Keratinocyte (primary cell): ENCODE measurements around the gene RABGGTA. TPM values are rescaled to one million over a fixed set of nuclear protein-coding genes. Genes with fewer than 3 reads are reported as not detected.
A peak's percentile ranks its signal among the peaks of the same experiment; 100 is the strongest.

Experiments
- DNase-seq: peaks from one replicate; pipeline ENCODE4 v3.0.0-alpha.2; 2011; ENCODE audit warnings: low read depth, missing footprints, low spot score
- FAIRE-seq: peaks from 2 replicates; lab custom pipeline; 2011; peaks lifted over from hg19 to GRCh38; lab: Jason Lieb, UNC
- H2AFZ ChIP-seq: 2 replicates; pipeline ENCODE4 v1.6.0; 2012; ENCODE audit warnings: low read length, control low read depth, inconsistent platforms; ENCODE audit not compliant: control insufficient read depth
- H3K27ac ChIP-seq: 2 replicates; pipeline ENCODE4 v1.5.1; 2011; ENCODE audit warnings: low read length; ENCODE audit not compliant: control insufficient read depth, insufficient read depth
- H3K27me3 ChIP-seq: 3 replicates; pipeline ENCODE4 v1.6.0; 2011; ENCODE audit warnings: low read length; ENCODE audit not compliant: control insufficient read depth, insufficient read depth; ENCODE audit errors: extremely low read depth
- H3K36me3 ChIP-seq, 2 experiments: 2 replicates in 1 of 2; 3 replicates in 1 of 2; pipeline ENCODE4 v1.5.1; 2011; ENCODE audit warnings: low read length in 2 of 2, mild to moderate bottlenecking in 1 of 2; ENCODE audit not compliant: control insufficient read depth in 2 of 2, insufficient read depth in 2 of 2; ENCODE audit errors: extremely low read depth in 1 of 2
- H3K4me1 ChIP-seq: 3 replicates; pipeline ENCODE4 v1.5.1; 2011; ENCODE audit warnings: low read length; ENCODE audit not compliant: control insufficient read depth, insufficient read depth; ENCODE audit errors: extremely low read depth
- H3K4me2 ChIP-seq: 3 replicates; pipeline ENCODE4 v1.6.0; 2011; ENCODE audit warnings: low read depth, low read length; ENCODE audit not compliant: control insufficient read depth, insufficient read depth; ENCODE audit errors: extremely low read depth
- H3K4me3 ChIP-seq, 3 experiments: fragments of 200-600 bp in 1 of 3; sonication (generic) in 1 of 3; 2 replicates in 2 of 3; 3 replicates in 1 of 3; pipeline ENCODE4 v1.5.1; 2011 to 2016; ENCODE audit warnings: low read length in 3 of 3, mild to moderate bottlenecking in 3 of 3, control low read depth in 2 of 3, inconsistent platforms in 1 of 3, low read depth in 1 of 3, mixed read lengths in 1 of 3, mixed run types in 1 of 3, moderate library complexity in 1 of 3; ENCODE audit not compliant: control insufficient read depth in 2 of 3, insufficient read depth in 2 of 3; ENCODE audit errors: extremely low read depth in 1 of 3
- H3K79me2 ChIP-seq: 2 replicates; pipeline ENCODE4 v1.6.0; 2012; ENCODE audit warnings: low read length; ENCODE audit not compliant: control insufficient read depth, insufficient read depth
- H3K9ac ChIP-seq: 3 replicates; pipeline ENCODE4 v1.6.0; 2011; ENCODE audit warnings: low read length; ENCODE audit not compliant: control insufficient read depth, insufficient read depth; ENCODE audit errors: extremely low read depth
- H3K9me1 ChIP-seq: 3 replicates; pipeline ENCODE4 v1.6.0; 2011; ENCODE audit warnings: low read length; ENCODE audit not compliant: control insufficient read depth, insufficient read depth; ENCODE audit errors: extremely low read depth
- H3K9me3 ChIP-seq: 2 replicates; pipeline ENCODE4 v1.5.1; 2012; ENCODE audit warnings: low read depth, low read length; ENCODE audit not compliant: control insufficient read depth
- H4K20me1 ChIP-seq: 3 replicates; pipeline ENCODE4 v1.6.0; 2011; ENCODE audit warnings: low read length; ENCODE audit not compliant: control insufficient read depth, insufficient read depth; ENCODE audit errors: extremely low read depth
- CTCF ChIP-seq, 3 experiments: IDR thresholded peaks in 1 of 3; conservative IDR thresholded peaks in 1 of 3; optimal IDR thresholded peaks in 1 of 3; 2 replicates in 2 of 3; 3 replicates in 1 of 3; pipeline versions ENCODE3 to v1.5.1; 2011; ENCODE audit warnings: low read length in 3 of 3, mild to moderate bottlenecking in 3 of 3, moderate library complexity in 2 of 3, control low read depth in 1 of 3, inconsistent platforms in 1 of 3; ENCODE audit not compliant: insufficient read depth in 2 of 3; ENCODE audit errors: extremely low read depth in 1 of 3
- EZH2 ChIP-seq: IDR thresholded peaks from one replicate; pipeline ENCODE4 v1.6.1; 2012; ENCODE audit warnings: inconsistent platforms, mild to moderate bottlenecking, low read length, moderate library complexity
- dilution Hi-C: fragments of 300-500 bp; cut with MboI; formaldehyde crosslinking; loops from one replicate; pipeline ENCODE4 v1.7.0; 2020; ENCODE audit warnings: low sequenced_read_pairs; ENCODE audit not compliant: extremely low pct_ligation_motif_present
- polyA plus RNA-seq, 5 experiments: library from polyadenylated mRNA; depleted of rRNA in 3 of 5; stranded (reverse) in 3 of 5; stranded (forward) in 1 of 5; unstranded in 1 of 5; fragments of >200 nt; gene quantifications; 1 replicate in 1 of 5; 2 replicates in 3 of 5; 3 replicates in 1 of 5; pipeline versions ENCODE4 v1.2.1 to v1.2.3, GENCODE V29; 2011 to 2012; ENCODE audit warnings: missing spikeins in 2 of 5, low read depth in 1 of 5, low replicate concordance in 1 of 5

RABGGTA gene
- polyA plus RNA-seq, 1 donor (not counting 4 experiments of a cell fraction or from before 2014, with no cell fraction given) = 29.0 TPM

- no peak overlapping the region for H3K9ac ChIP-seq
- H3K9me3 ChIP-seq = no peaks in the 10 kb centered on the region
- TF ChIP-seq CTCF (optimal IDR thresholded peaks at IDR 0.05 in 1 of 3, IDR thresholded peaks at IDR 0.05 in 1 of 3, conservative IDR thresholded peaks at IDR 0.05 in 1 of 3; ENCODE audit: extremely low read depth in 1 of 3, insufficient read depth in 2 of 3, low read length in 3 of 3) = no peak
- no peak for TF ChIP-seq EZH2
- no peaks in the 10 kb centered on the region for H3K79me2 ChIP-seq
- H3K36me3 ChIP-seq = peaks cover 4 to 5% of the 10 kb centered on the region in 2 experiments
- dilution Hi-C loops = no loop called here
- no peak for FAIRE-seq
- H3K9me1 ChIP-seq = peaks cover 2% of the 10 kb centered on the region
- H3K4me1 ChIP-seq = peaks cover 72% of the 10 kb centered on the region
- DNase-seq = no peak
- H2AFZ ChIP-seq = no peak overlapping the region
- no peaks in the 10 kb centered on the region for H4K20me1 ChIP-seq
- no peak overlapping the region for H3K4me3 ChIP-seq
- H3K27ac ChIP-seq = peak overlapping the region; percentile 33
- H3K27me3 ChIP-seq = no peaks in the 10 kb centered on the region
- H3K4me2 ChIP-seq = peak overlapping the region; percentile 72
These were observed 42.5 kb upstream of the RABGGTA start for GRCh38 chr14:24313913-24314312.

GRCh38 chr14:24312736-24313507 lies 41.5 kb upstream of the RABGGTA start:
- H3K4me1 ChIP-seq = peaks cover 79% of the 10 kb centered on the region
- DNase-seq (no peak), FAIRE-seq (no peak)
- H3K4me3 ChIP-seq = no peak overlapping the region
- no peaks in the 10 kb centered on the region for H3K27me3 ChIP-seq
- no peak for TF ChIP-seq EZH2
- TF ChIP-seq CTCF (optimal IDR thresholded peaks at IDR 0.05 in 1 of 3, IDR thresholded peaks at IDR 0.05 in 1 of 3, conservative IDR thresholded peaks at IDR 0.05 in 1 of 3; ENCODE audit: extremely low read depth in 1 of 3, insufficient read depth in 2 of 3, low read length in 3 of 3) = no peak
- no peak overlapping the region for H3K9ac ChIP-seq
- H3K36me3 ChIP-seq = peaks cover 7 to 14% of the 10 kb centered on the region in 2 experiments
- peaks cover 2% of the 10 kb centered on the region for H3K9me1 ChIP-seq
- H3K27ac ChIP-seq = no peak overlapping the region
- no peaks in the 10 kb centered on the region for H4K20me1 ChIP-seq
- dilution Hi-C loops = no loop called here
- peaks cover 4% of the 10 kb centered on the region for H3K79me2 ChIP-seq
- H3K4me2 ChIP-seq = no peak overlapping the region
- no peaks in the 10 kb centered on the region for H3K9me3 ChIP-seq
- H2AFZ ChIP-seq = no peak overlapping the region
